22Rv1 (cell line): Measurements from ENCODE around the gene EYA2.

Experiments used
- ZFX ChIP-seq: fragments of 450-650 bp; IDR thresholded peaks from 2 replicates; pipeline ENCODE4 v1.6.1; 2017; ENCODE audit warnings: antibody characterized with exemption, borderline replicate concordance
- TF ChIP-seq, protein P1 (sequence below): fragments of 450-650 bp; IDR thresholded peaks from 2 replicates; pipeline ENCODE4 v1.5.1; 2017; ENCODE audit warnings: mild to moderate bottlenecking

GRCh38 chr20:47191956-47192355 is 297.3 kb downstream of the EYA2 start:
- TF ChIP-seq, protein P1, sequence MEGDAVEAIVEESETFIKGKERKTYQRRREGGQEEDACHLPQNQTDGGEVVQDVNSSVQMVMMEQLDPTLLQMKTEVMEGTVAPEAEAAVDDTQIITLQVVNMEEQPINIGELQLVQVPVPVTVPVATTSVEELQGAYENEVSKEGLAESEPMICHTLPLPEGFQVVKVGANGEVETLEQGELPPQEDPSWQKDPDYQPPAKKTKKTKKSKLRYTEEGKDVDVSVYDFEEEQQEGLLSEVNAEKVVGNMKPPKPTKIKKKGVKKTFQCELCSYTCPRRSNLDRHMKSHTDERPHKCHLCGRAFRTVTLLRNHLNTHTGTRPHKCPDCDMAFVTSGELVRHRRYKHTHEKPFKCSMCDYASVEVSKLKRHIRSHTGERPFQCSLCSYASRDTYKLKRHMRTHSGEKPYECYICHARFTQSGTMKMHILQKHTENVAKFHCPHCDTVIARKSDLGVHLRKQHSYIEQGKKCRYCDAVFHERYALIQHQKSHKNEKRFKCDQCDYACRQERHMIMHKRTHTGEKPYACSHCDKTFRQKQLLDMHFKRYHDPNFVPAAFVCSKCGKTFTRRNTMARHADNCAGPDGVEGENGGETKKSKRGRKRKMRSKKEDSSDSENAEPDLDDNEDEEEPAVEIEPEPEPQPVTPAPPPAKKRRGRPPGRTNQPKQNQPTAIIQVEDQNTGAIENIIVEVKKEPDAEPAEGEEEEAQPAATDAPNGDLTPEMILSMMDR, result no peak
- TF ChIP-seq ZFX, result no peak
